ENCODE measurements around the gene PYGB. TPM values are rescaled to one million over a fixed set of nuclear protein-coding genes. Genes with fewer than 3 reads are reported as not detected.

PYGB gene
- total RNA-seq, 1 experiment from 2014 or later, result 220 TPM

- 0 out of 2 replicates have a peak, but pooled peaks have one; percentile 51 for TF ChIP-seq POLR2AphosphoS5 (IDR thresholded peaks at IDR 0.05; ENCODE audit: low read depth, low read length)
- TF ChIP-seq CTCF (IDR thresholded peaks at IDR 0.05), result no peak
- no peak for TF ChIP-seq SIN3A (IDR thresholded peaks at IDR 0.05; ENCODE audit: borderline replicate concordance, insufficient read depth, low read depth, low read length)
- TF ChIP-seq TCF7L2 (IDR thresholded peaks at IDR 0.05; ENCODE audit: low read depth, low read length), result no peak
- peak in 1 of 2 experiments; percentile 25; a peak in 1 of 4 replicates for TF ChIP-seq REST (IDR thresholded peaks at IDR 0.05; ENCODE audit: insufficient read depth in 1 of 2, low read depth in 2 of 2, low read length in 1 of 2)
- no peaks in the 10 kb centered on the region; the same call in 1 of the 2 replicates for H3K9me3 ChIP-seq (ENCODE audit: control insufficient read depth, insufficient read depth, low read depth, low read length)
- ATAC-seq (peak; percentile 69), DNase-seq (ENCODE audit: low read depth, low spot score) (no peak)
- POLR2A ChIA-PET, result interaction anchor here (0.6 to 1.8 kb wide), 5 partner anchors 11 to 25 kb away, joined by 3 to 7 read pairs (median 4); no protein-coding TSS in a partner anchor
- intact Hi-C loops (cut with micrococcal nuclease; ENCODE audit: unreplicated experiment) (no loop called here), in situ Hi-C loops (cut with HindIII; ENCODE audit: low pct_unique_long_range_greater_than_20kb, low sequenced_read_pairs) (no loop called here)
- H3K27me3 ChIP-seq (ENCODE audit: control insufficient read depth, insufficient read depth, low read length), result no peaks in the 10 kb centered on the region
- H3K27ac ChIP-seq (ENCODE audit: low read length), result peak overlapping the region; percentile 95
- CTCF ChIA-PET, result interaction anchor here (0.5 to 1.5 kb wide), 3 partner anchors 10 to 24 kb away, joined by 3 to 7 read pairs (median 4); no protein-coding TSS in a partner anchor
- peaks cover 2% of the 10 kb centered on the region; the same call in 1 of the 2 replicates for H3K36me3 ChIP-seq (ENCODE audit: control insufficient read depth, insufficient read depth, low read length)
- H3K4me1 ChIP-seq (ENCODE audit: control insufficient read depth, insufficient read depth, low read length), result peaks cover 38% of the 10 kb centered on the region
- H3K4me3 ChIP-seq (ENCODE audit: low read depth in 2 of 2, low read length in 2 of 2), result peak overlapping the region; percentile 91 to 92
- no TSS peak for BruUV-seq (replicated peaks)
These were observed 348 bp upstream of the PYGB start for GRCh38 chr20:25247518-25247955.

- CTCF ChIA-PET, result no interaction called here
- Histone ChIP-seq H3K4me1 (ENCODE audit: control insufficient read depth, insufficient read depth, low read length) (peaks cover 48% of the 10 kb centered on the region), H3K27ac (ENCODE audit: low read length) (peak overlapping the region; percentile 93), H3K36me3 (ENCODE audit: control insufficient read depth, insufficient read depth, low read length) (peaks cover 2% of the 10 kb centered on the region; the same call in 1 of the 2 replicates), H3K4me3 (ENCODE audit: low read depth in 2 of 2, low read length in 2 of 2) (peak overlapping the region; percentile 91 to 92), H3K27me3 (ENCODE audit: control insufficient read depth, insufficient read depth, low read length) (no peaks in the 10 kb centered on the region), H3K9me3 (ENCODE audit: control insufficient read depth, insufficient read depth, low read depth, low read length) (no peaks in the 10 kb centered on the region; the same call in 1 of the 2 replicates)
- in situ Hi-C loops (cut with HindIII; ENCODE audit: low pct_unique_long_range_greater_than_20kb, low sequenced_read_pairs), result no loop called here
- ATAC-seq (no peak), DNase-seq (ENCODE audit: low read depth, low spot score) (no peak)
- TF ChIP-seq TCF7L2 (IDR thresholded peaks at IDR 0.05; ENCODE audit: low read depth, low read length) (no peak), CTCF (IDR thresholded peaks at IDR 0.05) (no peak), POLR2AphosphoS5 (IDR thresholded peaks at IDR 0.05; ENCODE audit: low read depth, low read length) (no peak), SIN3A (IDR thresholded peaks at IDR 0.05; ENCODE audit: borderline replicate concordance, insufficient read depth, low read depth, low read length) (no peak), REST (IDR thresholded peaks at IDR 0.05; ENCODE audit: insufficient read depth in 1 of 2, low read depth in 2 of 2, low read length in 1 of 2) (no peak)
- BruUV-seq (replicated peaks), result no TSS peak
- POLR2A ChIA-PET, result no interaction called here
- intact Hi-C loops (cut with micrococcal nuclease; ENCODE audit: unreplicated experiment), result no loop called here
These were observed 894 bp downstream of the PYGB start for GRCh38 chr20:25248786-25249172.

All from Panc1 (cell line).